Endothelial cell of umbilical vein (primary cell): Measurements from ENCODE around the gene ZNF491. TPM values are rescaled to one million over a fixed set of nuclear protein-coding genes. Genes with fewer than 3 reads are reported as not detected.

Experiments used
- BruUV-seq: library from RNA; stranded (reverse); fragments of 400-500 nt; replicated peaks from 2 replicates; lab custom pipeline; 2021; lab: Mats Ljungman, UMichigan
- CTCF ChIA-PET: fragments of 300-600, 350-600 bp; sonication (Branson Sonifier 250); formaldehyde crosslinking; loops from one replicate; lab custom pipeline; 2021; ENCODE audit warnings: antibody characterized with exemption, inconsistent platforms; lab: Charles Lee
- POLR2A ChIA-PET: fragments of 300-600, 350-600 bp; sonication (Branson Sonifier 250); formaldehyde crosslinking; loops from one replicate; lab custom pipeline; 2021; ENCODE audit warnings: antibody characterized with exemption, inconsistent platforms; lab: Charles Lee
- DNase-seq: peaks from one replicate; pipeline ENCODE4 v3.0.0-alpha.2; 2011; ENCODE audit warnings: low read depth, low spot score
- FAIRE-seq: peaks from 2 replicates; lab custom pipeline; 2011; peaks lifted over from hg19 to GRCh38; lab: Jason Lieb, UNC
- H2AFZ ChIP-seq: 2 replicates; pipeline ENCODE4 v1.6.0; 2012; ENCODE audit warnings: low read depth, low read length, control low read depth, inconsistent platforms
- H3K27ac ChIP-seq: 2 replicates; pipeline ENCODE4 v1.5.1; 2011; ENCODE audit warnings: low read depth, mild to moderate bottlenecking, control low read depth, low read length, moderate library complexity; ENCODE audit not compliant: insufficient read depth
- H3K27me3 ChIP-seq, 2 experiments: 2 replicates each; pipeline versions ENCODE4 v1.6.0 to v1.6.1; 2011; ENCODE audit warnings: low read length in 2 of 2, mixed read lengths in 1 of 2; ENCODE audit not compliant: control insufficient read depth in 2 of 2, insufficient read depth in 2 of 2
- H3K36me3 ChIP-seq, 2 experiments: 2 replicates in 1 of 2; 3 replicates in 1 of 2; pipeline ENCODE4 v1.5.1; 2011; ENCODE audit warnings: low read length in 2 of 2, mild to moderate bottlenecking in 1 of 2, moderate library complexity in 1 of 2; ENCODE audit not compliant: control insufficient read depth in 2 of 2, insufficient read depth in 2 of 2; ENCODE audit errors: extremely low read depth in 1 of 2
- H3K4me1 ChIP-seq: 3 replicates; pipeline ENCODE4 v1.5.1; 2011; ENCODE audit warnings: mild to moderate bottlenecking, low read length; ENCODE audit not compliant: control insufficient read depth, insufficient read depth; ENCODE audit errors: extremely low read depth
- H3K4me2 ChIP-seq: 2 replicates; pipeline ENCODE4 v1.6.1; 2011; ENCODE audit warnings: low read length, control low read depth, mixed read lengths; ENCODE audit not compliant: insufficient read depth
- H3K4me3 ChIP-seq, 3 experiments: fragments of 200-600 bp in 1 of 3; sonication (generic), shearing (Covaris generic) in 1 of 3; replicated peaks in 1 of 3; 2 replicates each; pipeline ENCODE4 v1.5.1; 2011 to 2016; ENCODE audit warnings: control low read depth in 3 of 3, low read length in 3 of 3, mild to moderate bottlenecking in 2 of 3, inconsistent platforms in 1 of 3, low read depth in 1 of 3, moderate library complexity in 1 of 3; ENCODE audit not compliant: insufficient read depth in 1 of 3
- H3K79me2 ChIP-seq: 2 replicates; pipeline ENCODE4 v1.6.0; 2012; ENCODE audit warnings: low read length, inconsistent platforms; ENCODE audit not compliant: control insufficient read depth, insufficient read depth
- H3K9ac ChIP-seq: replicated peaks from 2 replicates; pipeline ENCODE3; 2011; ENCODE audit warnings: low read length, control low read depth; ENCODE audit not compliant: insufficient read depth; ENCODE audit errors: extremely low read depth
- H3K9me1 ChIP-seq: replicated peaks from 3 replicates; pipeline ENCODE4 v1.6.0; 2011; ENCODE audit warnings: mild to moderate bottlenecking, low read length; ENCODE audit not compliant: control insufficient read depth, insufficient read depth; ENCODE audit errors: extremely low read depth
- H3K9me3 ChIP-seq: replicated peaks from 2 replicates; pipeline ENCODE4 v1.5.1; 2012; ENCODE audit warnings: low read length, inconsistent platforms; ENCODE audit not compliant: control insufficient read depth, insufficient read depth
- H4K20me1 ChIP-seq: replicated peaks from 2 replicates; pipeline ENCODE3; 2011; ENCODE audit warnings: mild to moderate bottlenecking, low read length; ENCODE audit not compliant: control insufficient read depth, insufficient read depth; ENCODE audit errors: extremely low read depth
- CTCF ChIP-seq, 2 donors: IDR thresholded peaks; 1 replicate in 1 of 2; 2 replicates in 1 of 2; pipeline ENCODE4 v1.5.1; 2011; ENCODE audit warnings: low read length in 2 of 2, mild to moderate bottlenecking in 2 of 2, moderate library complexity in 2 of 2, control low read depth in 1 of 2, inconsistent platforms in 1 of 2, low read depth in 1 of 2; ENCODE audit not compliant: insufficient read depth in 1 of 2; ENCODE audit errors: extremely low read depth in 1 of 2
- EZH2 ChIP-seq: IDR thresholded peaks from 2 replicates; pipeline ENCODE4 v1.6.1; 2012; ENCODE audit warnings: borderline replicate concordance, low read depth, mild to moderate bottlenecking, moderate library complexity, low read length, inconsistent platforms; ENCODE audit not compliant: severe bottlenecking
- FOS ChIP-seq: IDR thresholded peaks from 2 replicates; pipeline ENCODE4 v1.6.1; 2011; ENCODE audit warnings: mild to moderate bottlenecking, low read length, moderate library complexity, borderline replicate concordance; ENCODE audit not compliant: insufficient read depth
- GATA2 ChIP-seq: IDR thresholded peaks from 2 replicates; pipeline ENCODE4 v1.7.0; 2011; ENCODE audit warnings: low read depth, mild to moderate bottlenecking, moderate library complexity, mixed read lengths, low read length; ENCODE audit not compliant: insufficient read length, insufficient read depth
- JUN ChIP-seq: IDR thresholded peaks from 2 replicates; pipeline ENCODE4 v1.6.1; 2011; ENCODE audit warnings: borderline replicate concordance, low read depth; ENCODE audit not compliant: insufficient read length, insufficient read depth
- MAX ChIP-seq: IDR thresholded peaks from 2 replicates; pipeline ENCODE4 v1.6.1; 2011; ENCODE audit not compliant: insufficient read depth, insufficient read length
- MYC ChIP-seq: IDR thresholded peaks from one replicate; pipeline ENCODE4 v1.6.1; 2011; ENCODE audit warnings: mild to moderate bottlenecking, low read depth, low read length
- POLR2A ChIP-seq: IDR thresholded peaks from 2 replicates; pipeline ENCODE4 v1.6.1; 2012; ENCODE audit warnings: low read depth, mild to moderate bottlenecking, control low read depth, low read length
- POLR2AphosphoS5 ChIP-seq: IDR thresholded peaks from 2 replicates; pipeline ENCODE4 v1.6.1; 2012; ENCODE audit warnings: low read depth, mild to moderate bottlenecking, control low read depth, low read length, moderate library complexity; ENCODE audit not compliant: insufficient read depth
- dilution Hi-C: fragments of 300-500 bp; cut with MboI; formaldehyde crosslinking; loops from one replicate; pipeline ENCODE4 v1.15.0; 2019; ENCODE audit warnings: low sequenced_read_pairs; ENCODE audit not compliant: extremely low pct_ligation_motif_present
- intact Hi-C: fragments of 100-400 bp; cut with micrococcal nuclease; formaldehyde crosslinking; loops from one replicate; pipeline ENCODE4 v1.10.0; 2022
- polyA plus RNA-seq, 4 experiments: library from polyadenylated mRNA; depleted of rRNA in 3 of 4; stranded (reverse) in 3 of 4; unstranded in 1 of 4; fragments of >200 nt; gene quantifications; 2 replicates each; pipeline versions ENCODE4 v1.2.1 to v1.2.3, GENCODE V29; 2011 to 2012; ENCODE audit warnings: missing spikeins in 1 of 4
- total RNA-seq: library from RNA; stranded (reverse); gene quantifications from 2 replicates; pipeline ENCODE4 v1.2.3, GENCODE V29; 2021

Gene ZNF491
- total and polyA plus RNA-seq, 2 donors (not counting 3 experiments of a cell fraction or from before 2014, with no cell fraction given): 0.55 to 1.1 TPM

- H3K9me3 ChIP-seq: peaks cover 6% of the 10 kb centered on the region
- dilution Hi-C loops (no loop called here), intact Hi-C loops (no loop called here)
- H3K9ac ChIP-seq: no peak overlapping the region
- ChIA-PET CTCF (no interaction called here), POLR2A (no interaction called here)
- TF ChIP-seq MAX (no peak), FOS (no peak), JUN (no peak), GATA2 (no peak), MYC (no peak), CTCF (IDR thresholded peaks at IDR 0.05; ENCODE audit: extremely low read depth in 1 of 2, insufficient read depth in 1 of 2, low read depth in 1 of 2, low read length in 2 of 2) (no peak), POLR2AphosphoS5 (no peak), EZH2 (no peak), POLR2A (no peak)
- no peaks in the 10 kb centered on the region for H3K27me3 ChIP-seq
- H2AFZ ChIP-seq: no peak overlapping the region
- no peak overlapping the region for H3K4me3 ChIP-seq
- H4K20me1 ChIP-seq: no peaks in the 10 kb centered on the region
- FAIRE-seq: no peak
- no peak overlapping the region for H3K27ac ChIP-seq
- no peak overlapping the region for H3K4me2 ChIP-seq
- no peaks in the 10 kb centered on the region for H3K4me1 ChIP-seq
- no peak for DNase-seq
- no peaks in the 10 kb centered on the region for H3K9me1 ChIP-seq
- H3K36me3 ChIP-seq: no peaks in the 10 kb centered on the region
- no peaks in the 10 kb centered on the region for H3K79me2 ChIP-seq
- BruUV-seq: no TSS peak
Observed at GRCh38 chr19:11787536-11787935, 10.8 kb upstream of the ZNF491 start.
